22Rv1 (cell line): ENCODE measurements around the gene THBD.

Experiments
- CTCF ChIP-seq: fragments of 450-650 bp; IDR thresholded peaks from 2 replicates; pipeline ENCODE4 v1.5.1; 2017; ENCODE audit warnings: mild to moderate bottlenecking
- ZFX ChIP-seq: fragments of 450-650 bp; IDR thresholded peaks from 2 replicates; pipeline ENCODE4 v1.6.1; 2017; ENCODE audit warnings: antibody characterized with exemption, borderline replicate concordance

- TF ChIP-seq CTCF (no peak), ZFX (no peak)
Observed at GRCh38 chr20:23092384-23092756, 42.9 kb upstream of the THBD start.
